Measurements from ENCODE around the gene KPNA6. TPM values are rescaled to one million over a fixed set of nuclear protein-coding genes. Genes with fewer than 3 reads are reported as not detected.

Gene KPNA6
- total RNA-seq, 1 donor from 2014 or later, result 79.4 TPM

- no peaks in the 10 kb centered on the region for H3K9me3 Mint-ChIP-seq
- H3K4me1 Mint-ChIP-seq, result peaks cover 18% of the 10 kb centered on the region
- H3K27ac Mint-ChIP-seq, result peak within 1 kb of the TSS; percentile 48
- intact Hi-C loops (cut with micrococcal nuclease), result no loop called here
- no peak for DNase-seq
- H3K27me3 Mint-ChIP-seq, result no peaks in the 10 kb centered on the region
- H3K36me3 Mint-ChIP-seq (ENCODE audit: low read depth), result peaks cover 10% of the 10 kb centered on the region
- no peak within 1 kb of the TSS for H3K4me3 Mint-ChIP-seq
Observed at GRCh38 chr1:32208891-32209328, 101.1 kb downstream of the KPNA6 start, which contains the start of gene DCDC2B. Gene DCDC2B, plus strand, starts transcription at chr1:32209089. Its CDS starts 5 bp downstream, at chr1:32209094.

GRCh38 chr1:32215629-32216480 is 108.0 kb downstream of the KPNA6 start:
- H3K36me3 Mint-ChIP-seq (ENCODE audit: low read depth), result peaks cover 4% of the 10 kb centered on the region
- H3K4me3 Mint-ChIP-seq, result no peak overlapping the region
- peak; percentile 90 for DNase-seq
- intact Hi-C loops (cut with micrococcal nuclease), result loop anchor here (1.0 to 2.0 kb wide), 2 partner anchors 156 to 199 kb away; no protein-coding TSS in a partner anchor
- peaks cover 19% of the 10 kb centered on the region for H3K4me1 Mint-ChIP-seq
- H3K9me3 Mint-ChIP-seq, result no peaks in the 10 kb centered on the region
- H3K27me3 Mint-ChIP-seq, result no peaks in the 10 kb centered on the region
- peak overlapping the region; percentile 49 for H3K27ac Mint-ChIP-seq

- H3K4me1 Mint-ChIP-seq, result peaks cover 24% of the 10 kb centered on the region
- DNase-seq, result no peak
- intact Hi-C loops (cut with micrococcal nuclease), result no loop called here
- H3K4me3 Mint-ChIP-seq, result no peak overlapping the region
- H3K27ac Mint-ChIP-seq, result no peak overlapping the region
- H3K27me3 Mint-ChIP-seq, result no peaks in the 10 kb centered on the region
- no peaks in the 10 kb centered on the region for H3K9me3 Mint-ChIP-seq
- H3K36me3 Mint-ChIP-seq (ENCODE audit: low read depth), result peaks cover 4% of the 10 kb centered on the region
Observed at GRCh38 chr1:32216566-32216965, 108.7 kb downstream of the KPNA6 start.

- Mint-ChIP-seq H3K36me3 (ENCODE audit: low read depth) (peaks cover 6% of the 10 kb centered on the region), H3K4me3 (no peak overlapping the region), H3K9me3 (no peaks in the 10 kb centered on the region), H3K27me3 (no peaks in the 10 kb centered on the region), H3K27ac (no peak overlapping the region), H3K4me1 (peaks cover 32% of the 10 kb centered on the region)
- intact Hi-C loops (cut with micrococcal nuclease), result no loop called here
- DNase-seq, result no peak
Observed at GRCh38 chr1:32219022-32219421, 111.2 kb downstream of the KPNA6 start.

GRCh38 chr1:32220746-32221580 is 113.1 kb downstream of the KPNA6 start:
- peaks cover 15% of the 10 kb centered on the region for H3K36me3 Mint-ChIP-seq (ENCODE audit: low read depth)
- H3K9me3 Mint-ChIP-seq, result no peaks in the 10 kb centered on the region
- H3K4me3 Mint-ChIP-seq, result peak overlapping the region; percentile 94
- no peaks in the 10 kb centered on the region for H3K27me3 Mint-ChIP-seq
- DNase-seq, result no peak
- peak overlapping the region; percentile 95 for H3K27ac Mint-ChIP-seq
- intact Hi-C loops (cut with micrococcal nuclease), result loop anchor here (5.0 kb wide), 1 partner anchor 116 kb away; the partner anchor contains the start of gene MARCKSL1
- peaks cover 33% of the 10 kb centered on the region for H3K4me1 Mint-ChIP-seq

GRCh38 chr1:32221581-32221979 is 113.7 kb downstream of the KPNA6 start:
- no peak for DNase-seq
- Mint-ChIP-seq H3K4me3 (peak overlapping the region; percentile 94), H3K4me1 (peaks cover 29% of the 10 kb centered on the region), H3K36me3 (ENCODE audit: low read depth) (peaks cover 19% of the 10 kb centered on the region), H3K27ac (peak overlapping the region; percentile 95), H3K27me3 (no peaks in the 10 kb centered on the region), H3K9me3 (no peaks in the 10 kb centered on the region)
- intact Hi-C loops (cut with micrococcal nuclease), result loop anchor here (5.0 kb wide), 1 partner anchor 116 kb away; the partner anchor contains the start of gene MARCKSL1

GRCh38 chr1:32221980-32222755 is 114.3 kb downstream of the KPNA6 start, which contains the start of the genes EIF3I and TMEM234:
Gene EIF3I, plus strand, starts transcription at chr1:32222407. Its CDS starts 35 bp downstream, at chr1:32222442.
Gene TMEM234, minus strand, starts transcription at chr1:32222353. Its CDS starts 31 bp downstream, at chr1:32222322.
- Mint-ChIP-seq H3K27me3 (no peaks in the 10 kb centered on the region), H3K4me3 (peak within 1 kb of the TSS; percentile 94), H3K36me3 (ENCODE audit: low read depth) (peaks cover 20% of the 10 kb centered on the region), H3K4me1 (peaks cover 29% of the 10 kb centered on the region), H3K9me3 (no peaks in the 10 kb centered on the region), H3K27ac (peak within 1 kb of the TSS; percentile 95)
- intact Hi-C loops (cut with micrococcal nuclease), result loop anchor here (1.0 to 5.0 kb wide), 5 partner anchors 17 to 172 kb away; partner anchors contain the start of genes BSDC1, HDAC1, IQCC and MARCKSL1
- DNase-seq, result peak; percentile 98

GRCh38 chr1:32223683-32224082 is 115.8 kb downstream of the KPNA6 start:
- peak overlapping the region; percentile 95 for H3K27ac Mint-ChIP-seq
- peaks cover 32% of the 10 kb centered on the region for H3K4me1 Mint-ChIP-seq
- no peaks in the 10 kb centered on the region for H3K9me3 Mint-ChIP-seq
- DNase-seq, result no peak
- H3K27me3 Mint-ChIP-seq, result no peaks in the 10 kb centered on the region
- intact Hi-C loops (cut with micrococcal nuclease), result loop anchor here (5.0 kb wide), 1 partner anchor 114 kb away; the partner anchor contains the start of gene MARCKSL1
- peak overlapping the region; percentile 94 for H3K4me3 Mint-ChIP-seq
- H3K36me3 Mint-ChIP-seq (ENCODE audit: low read depth), result peaks cover 33% of the 10 kb centered on the region

GRCh38 chr1:32224285-32224684 is 116.4 kb downstream of the KPNA6 start:
- DNase-seq, result no peak
- H3K27me3 Mint-ChIP-seq, result no peaks in the 10 kb centered on the region
- H3K9me3 Mint-ChIP-seq, result no peaks in the 10 kb centered on the region
- intact Hi-C loops (cut with micrococcal nuclease), result loop anchor here (5.0 kb wide), 1 partner anchor 113 kb away; the partner anchor contains the start of gene MARCKSL1
- H3K4me1 Mint-ChIP-seq, result peaks cover 34% of the 10 kb centered on the region
- peak overlapping the region; percentile 72 for H3K27ac Mint-ChIP-seq
- peak overlapping the region; percentile 94 for H3K4me3 Mint-ChIP-seq
- H3K36me3 Mint-ChIP-seq (ENCODE audit: low read depth), result peaks cover 39% of the 10 kb centered on the region

Other genes starting within 250 kb of the KPNA6 start
- 363 and 390 TPM in 2 replicates for gene PTP4A2, start 169.7 kb upstream of the KPNA6 start, total RNA-seq
- 174 and 175 TPM in 2 replicates for gene KHDRBS1, start 94.2 kb upstream of the KPNA6 start, total RNA-seq
- gene TMEM39B, start 35.1 kb upstream of the KPNA6 start, total RNA-seq, result 34.5 and 38.0 TPM in 2 replicates
- gene TXLNA, start 71.6 kb downstream of the KPNA6 start, total RNA-seq, result 105 and 106 TPM in 2 replicates
- gene CCDC28B, start 92.5 kb downstream of the KPNA6 start, total RNA-seq, result 37.1 and 38.1 TPM in 2 replicates
- 6.1 and 6.4 TPM in 2 replicates for gene IQCC, start 97.6 kb downstream of the KPNA6 start, total RNA-seq
- gene DCDC2B, start 101.0 kb downstream of the KPNA6 start, total RNA-seq, result 0.12 TPM in 1 of 2 replicates, not detected in the other
- 10.6 and 10.9 TPM in 2 replicates for gene TMEM234, start 114.3 kb downstream of the KPNA6 start, total RNA-seq
- 304 and 341 TPM in 2 replicates for gene EIF3I, start 114.4 kb downstream of the KPNA6 start, total RNA-seq
- 0.23 and 0.57 TPM in 2 replicates for gene FAM167B, start 139.2 kb downstream of the KPNA6 start, total RNA-seq
- gene LCK, start 143.2 kb downstream of the KPNA6 start, total RNA-seq, result 240 and 248 TPM in 2 replicates
- 181 and 184 TPM in 2 replicates for gene HDAC1, start 184.0 kb downstream of the KPNA6 start, total RNA-seq
- 34.8 and 36.6 TPM in 2 replicates for gene MARCKSL1, start 228.2 kb downstream of the KPNA6 start, total RNA-seq